HepG2 (cell line): ENCODE results near the gene SPACA4. TPM values are rescaled to one million over a fixed set of nuclear protein-coding genes. Genes with fewer than 3 reads are reported as not detected.

Experiments used
- ARID2 ChIP-seq: sonication (generic); formaldehyde crosslinking; IDR thresholded peaks from 2 replicates; pipeline ENCODE4 v1.8.1; 2022; ENCODE audit warnings: mild to moderate bottlenecking, missing genetic modification reagents, borderline replicate concordance
- ERF ChIP-seq: IDR thresholded peaks from 2 replicates; pipeline ENCODE4 v1.6.1; 2018; ENCODE audit warnings: missing biosample characterization, missing genetic modification reagents
- KAT8 ChIP-seq: IDR thresholded peaks from 2 replicates; pipeline ENCODE4 v1.6.1; 2016; ENCODE audit warnings: missing genetic modification reagents, missing compliant biosample characterization
- KDM5A ChIP-seq: fragments of 200-600 bp; sonication (generic); IDR thresholded peaks from 2 replicates; pipeline ENCODE4 v1.7.0; 2018; ENCODE audit warnings: antibody characterized with exemption, mild to moderate bottlenecking, low read length, borderline replicate concordance
- ZNF143 ChIP-seq: sonication (generic); formaldehyde crosslinking; IDR thresholded peaks from 2 replicates; pipeline ENCODE4 v1.4.0; 2020; ENCODE audit warnings: missing genetic modification reagents
- ZNF205 ChIP-seq: IDR thresholded peaks from 2 replicates; pipeline ENCODE4 v1.6.1; 2018; ENCODE audit warnings: missing biosample characterization, missing genetic modification reagents
- ZNF326 ChIP-seq: sonication (generic); formaldehyde crosslinking; IDR thresholded peaks from 2 replicates; pipeline ENCODE4 v1.4.0; 2020; ENCODE audit warnings: missing genetic modification reagents, borderline replicate concordance
- ZNF343 ChIP-seq: sonication (generic); formaldehyde crosslinking; IDR thresholded peaks from 2 replicates; pipeline ENCODE4 v1.4.0; 2020; ENCODE audit warnings: mild to moderate bottlenecking, missing genetic modification reagents
- ZNF367 ChIP-seq: sonication (generic); formaldehyde crosslinking; IDR thresholded peaks from 2 replicates; pipeline ENCODE4 v1.4.0; 2020; ENCODE audit warnings: missing genetic modification reagents, borderline replicate concordance
- ZNF766 ChIP-seq: sonication (generic); formaldehyde crosslinking; IDR thresholded peaks from 2 replicates; pipeline ENCODE4 v1.5.0; 2020; ENCODE audit warnings: missing genetic modification reagents, borderline replicate concordance
- polyA plus RNA-seq, 8 experiments: library from polyadenylated mRNA; depleted of rRNA in 3 of 8; stranded (reverse) in 7 of 8; unstranded in 1 of 8; fragments of >200 nt; fragmentation: Illumina TruSeq in 4 of 8; extraction: Trizol in 4 of 8; gene quantifications; 2 replicates each; pipeline versions ENCODE4 v1.2.1 to v1.2.3, GENCODE V29; 2011 to 2016; ENCODE audit warnings: low read depth in 4 of 8, missing spikeins in 1 of 8, mixed read lengths in 1 of 8; ENCODE audit not compliant: insufficient read depth in 1 of 8
- total RNA-seq, 5 experiments: library from RNA; depleted of rRNA; stranded (reverse); fragments of >200 nt; fragmentation: Illumina TruSeq; extraction: Trizol; gene quantifications; 2 replicates each; pipeline ENCODE4 v1.2.3, GENCODE V29; 2016; ENCODE audit warnings: low read depth in 1 of 5
- TF ChIP-seq, protein P1 (sequence below): sonication (generic); formaldehyde crosslinking; IDR thresholded peaks from 2 replicates; pipeline ENCODE4 v1.5.1; 2020; ENCODE audit warnings: mild to moderate bottlenecking, moderate library complexity, missing genetic modification reagents
- TF ChIP-seq, protein P2 (sequence below): sonication (generic); formaldehyde crosslinking; IDR thresholded peaks from 2 replicates; pipeline ENCODE4 v1.8.0; 2022; ENCODE audit warnings: mild to moderate bottlenecking, missing genetic modification reagents; ENCODE audit not compliant: insufficient replicate concordance
- TF ChIP-seq, protein P3 (sequence below): IDR thresholded peaks from 2 replicates; pipeline ENCODE4 v1.6.1; 2012; ENCODE audit warnings: low read length, improper control_type of control experiment
- TF ChIP-seq, protein P4 (sequence below): sonication (generic); formaldehyde crosslinking; IDR thresholded peaks from 2 replicates; pipeline ENCODE4 v1.4.0; 2020; ENCODE audit warnings: missing genetic modification reagents
- TF ChIP-seq, protein P5 (sequence below): sonication (generic); formaldehyde crosslinking; IDR thresholded peaks from 2 replicates; pipeline ENCODE4 v1.5.1; 2020; ENCODE audit warnings: missing genetic modification reagents, mild to moderate bottlenecking, borderline replicate concordance
- TF ChIP-seq, protein P6 (sequence below): sonication (generic); formaldehyde crosslinking; conservative IDR thresholded peaks from 2 replicates; pipeline ENCODE4 v1.4.0; 2020; ENCODE audit warnings: mild to moderate bottlenecking, missing genetic modification reagents, moderate library complexity

SPACA4 gene
- total and polyA plus RNA-seq, 2 of the 13 experiments (the other 11 are each of a cell fraction or from before 2014, with no cell fraction given), result not detected

DNA sequence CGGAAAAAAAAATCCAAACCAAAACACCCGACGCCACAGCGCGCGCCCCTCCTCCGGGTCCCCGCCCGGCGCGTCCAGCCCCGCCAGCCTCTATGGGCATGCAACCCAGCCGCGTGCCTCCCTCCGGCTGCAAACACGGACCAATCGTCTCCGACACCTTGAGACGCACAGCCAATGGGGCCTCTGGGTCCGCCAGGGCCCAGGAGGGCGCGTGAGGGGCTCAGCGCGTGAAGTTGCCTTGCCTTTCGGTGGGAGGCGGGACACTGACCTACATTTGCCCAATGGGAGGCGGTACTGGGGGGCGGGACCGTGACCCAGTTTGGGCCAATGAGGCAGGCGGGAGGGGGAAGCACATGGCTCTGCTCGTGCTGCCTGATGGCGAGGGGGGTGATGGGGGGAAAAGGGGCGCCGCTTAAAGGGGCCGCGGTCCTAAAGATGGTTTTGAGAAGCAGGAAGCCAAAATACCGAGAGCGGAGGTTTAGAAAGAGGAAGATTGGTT, 31.0 kb downstream of the SPACA4 start (continued):
- TF ChIP-seq, protein P1, sequence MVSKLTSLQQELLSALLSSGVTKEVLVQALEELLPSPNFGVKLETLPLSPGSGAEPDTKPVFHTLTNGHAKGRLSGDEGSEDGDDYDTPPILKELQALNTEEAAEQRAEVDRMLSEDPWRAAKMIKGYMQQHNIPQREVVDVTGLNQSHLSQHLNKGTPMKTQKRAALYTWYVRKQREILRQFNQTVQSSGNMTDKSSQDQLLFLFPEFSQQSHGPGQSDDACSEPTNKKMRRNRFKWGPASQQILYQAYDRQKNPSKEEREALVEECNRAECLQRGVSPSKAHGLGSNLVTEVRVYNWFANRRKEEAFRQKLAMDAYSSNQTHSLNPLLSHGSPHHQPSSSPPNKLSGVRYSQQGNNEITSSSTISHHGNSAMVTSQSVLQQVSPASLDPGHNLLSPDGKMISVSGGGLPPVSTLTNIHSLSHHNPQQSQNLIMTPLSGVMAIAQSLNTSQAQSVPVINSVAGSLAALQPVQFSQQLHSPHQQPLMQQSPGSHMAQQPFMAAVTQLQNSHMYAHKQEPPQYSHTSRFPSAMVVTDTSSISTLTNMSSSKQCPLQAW (CRISPR knock-in tag), result peak; percentile 92
- TF ChIP-seq ERF (CRISPR knock-in tag) (peak; percentile 83), ARID2 (CRISPR knock-in tag) (no peak), ZNF326 (CRISPR knock-in tag) (no peak), ZNF766 (CRISPR knock-in tag) (no peak), KAT8 (CRISPR knock-in tag) (no peak; the same call in 1 of the 2 replicates), ZNF343 (CRISPR knock-in tag) (peak; percentile 90; the same call in 1 of the 2 replicates), ZNF205 (CRISPR knock-in tag) (0 out of 2 replicates have a peak, but pooled peaks have one; percentile 42), ZNF367 (CRISPR knock-in tag) (no peak), ZNF143 (no peak), KDM5A (no peak)
- TF ChIP-seq, protein P2, sequence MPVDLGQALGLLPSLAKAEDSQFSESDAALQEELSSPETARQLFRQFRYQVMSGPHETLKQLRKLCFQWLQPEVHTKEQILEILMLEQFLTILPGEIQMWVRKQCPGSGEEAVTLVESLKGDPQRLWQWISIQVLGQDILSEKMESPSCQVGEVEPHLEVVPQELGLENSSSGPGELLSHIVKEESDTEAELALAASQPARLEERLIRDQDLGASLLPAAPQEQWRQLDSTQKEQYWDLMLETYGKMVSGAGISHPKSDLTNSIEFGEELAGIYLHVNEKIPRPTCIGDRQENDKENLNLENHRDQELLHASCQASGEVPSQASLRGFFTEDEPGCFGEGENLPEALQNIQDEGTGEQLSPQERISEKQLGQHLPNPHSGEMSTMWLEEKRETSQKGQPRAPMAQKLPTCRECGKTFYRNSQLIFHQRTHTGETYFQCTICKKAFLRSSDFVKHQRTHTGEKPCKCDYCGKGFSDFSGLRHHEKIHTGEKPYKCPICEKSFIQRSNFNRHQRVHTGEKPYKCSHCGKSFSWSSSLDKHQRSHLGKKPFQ (CRISPR knock-in tag), result peak; percentile 43
- TF ChIP-seq, protein P3, sequence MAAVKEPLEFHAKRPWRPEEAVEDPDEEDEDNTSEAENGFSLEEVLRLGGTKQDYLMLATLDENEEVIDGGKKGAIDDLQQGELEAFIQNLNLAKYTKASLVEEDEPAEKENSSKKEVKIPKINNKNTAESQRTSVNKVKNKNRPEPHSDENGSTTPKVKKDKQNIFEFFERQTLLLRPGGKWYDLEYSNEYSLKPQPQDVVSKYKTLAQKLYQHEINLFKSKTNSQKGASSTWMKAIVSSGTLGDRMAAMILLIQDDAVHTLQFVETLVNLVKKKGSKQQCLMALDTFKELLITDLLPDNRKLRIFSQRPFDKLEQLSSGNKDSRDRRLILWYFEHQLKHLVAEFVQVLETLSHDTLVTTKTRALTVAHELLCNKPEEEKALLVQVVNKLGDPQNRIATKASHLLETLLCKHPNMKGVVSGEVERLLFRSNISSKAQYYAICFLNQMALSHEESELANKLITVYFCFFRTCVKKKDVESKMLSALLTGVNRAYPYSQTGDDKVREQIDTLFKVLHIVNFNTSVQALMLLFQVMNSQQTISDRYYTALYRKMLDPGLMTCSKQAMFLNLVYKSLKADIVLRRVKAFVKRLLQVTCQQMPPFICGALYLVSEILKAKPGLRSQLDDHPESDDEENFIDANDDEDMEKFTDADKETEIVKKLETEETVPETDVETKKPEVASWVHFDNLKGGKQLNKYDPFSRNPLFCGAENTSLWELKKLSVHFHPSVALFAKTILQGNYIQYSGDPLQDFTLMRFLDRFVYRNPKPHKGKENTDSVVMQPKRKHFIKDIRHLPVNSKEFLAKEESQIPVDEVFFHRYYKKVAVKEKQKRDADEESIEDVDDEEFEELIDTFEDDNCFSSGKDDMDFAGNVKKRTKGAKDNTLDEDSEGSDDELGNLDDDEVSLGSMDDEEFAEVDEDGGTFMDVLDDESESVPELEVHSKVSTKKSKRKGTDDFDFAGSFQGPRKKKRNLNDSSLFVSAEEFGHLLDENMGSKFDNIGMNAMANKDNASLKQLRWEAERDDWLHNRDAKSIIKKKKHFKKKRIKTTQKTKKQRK, result no peak
- TF ChIP-seq, protein P4, sequence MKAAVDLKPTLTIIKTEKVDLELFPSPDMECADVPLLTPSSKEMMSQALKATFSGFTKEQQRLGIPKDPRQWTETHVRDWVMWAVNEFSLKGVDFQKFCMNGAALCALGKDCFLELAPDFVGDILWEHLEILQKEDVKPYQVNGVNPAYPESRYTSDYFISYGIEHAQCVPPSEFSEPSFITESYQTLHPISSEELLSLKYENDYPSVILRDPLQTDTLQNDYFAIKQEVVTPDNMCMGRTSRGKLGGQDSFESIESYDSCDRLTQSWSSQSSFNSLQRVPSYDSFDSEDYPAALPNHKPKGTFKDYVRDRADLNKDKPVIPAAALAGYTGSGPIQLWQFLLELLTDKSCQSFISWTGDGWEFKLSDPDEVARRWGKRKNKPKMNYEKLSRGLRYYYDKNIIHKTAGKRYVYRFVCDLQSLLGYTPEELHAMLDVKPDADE (CRISPR knock-in tag), result no peak
- TF ChIP-seq, protein P5, sequence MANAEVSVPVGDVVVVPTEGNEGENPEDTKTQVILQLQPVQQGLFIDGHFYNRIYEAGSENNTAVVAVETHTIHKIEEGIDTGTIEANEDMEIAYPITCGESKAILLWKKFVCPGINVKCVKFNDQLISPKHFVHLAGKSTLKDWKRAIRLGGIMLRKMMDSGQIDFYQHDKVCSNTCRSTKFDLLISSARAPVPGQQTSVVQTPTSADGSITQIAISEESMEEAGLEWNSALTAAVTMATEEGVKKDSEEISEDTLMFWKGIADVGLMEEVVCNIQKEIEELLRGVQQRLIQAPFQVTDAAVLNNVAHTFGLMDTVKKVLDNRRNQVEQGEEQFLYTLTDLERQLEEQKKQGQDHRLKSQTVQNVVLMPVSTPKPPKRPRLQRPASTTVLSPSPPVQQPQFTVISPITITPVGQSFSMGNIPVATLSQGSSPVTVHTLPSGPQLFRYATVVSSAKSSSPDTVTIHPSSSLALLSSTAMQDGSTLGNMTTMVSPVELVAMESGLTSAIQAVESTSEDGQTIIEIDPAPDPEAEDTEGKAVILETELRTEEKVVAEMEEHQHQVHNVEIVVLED (CRISPR knock-in tag), result peak; percentile 80
- TF ChIP-seq, protein P6, sequence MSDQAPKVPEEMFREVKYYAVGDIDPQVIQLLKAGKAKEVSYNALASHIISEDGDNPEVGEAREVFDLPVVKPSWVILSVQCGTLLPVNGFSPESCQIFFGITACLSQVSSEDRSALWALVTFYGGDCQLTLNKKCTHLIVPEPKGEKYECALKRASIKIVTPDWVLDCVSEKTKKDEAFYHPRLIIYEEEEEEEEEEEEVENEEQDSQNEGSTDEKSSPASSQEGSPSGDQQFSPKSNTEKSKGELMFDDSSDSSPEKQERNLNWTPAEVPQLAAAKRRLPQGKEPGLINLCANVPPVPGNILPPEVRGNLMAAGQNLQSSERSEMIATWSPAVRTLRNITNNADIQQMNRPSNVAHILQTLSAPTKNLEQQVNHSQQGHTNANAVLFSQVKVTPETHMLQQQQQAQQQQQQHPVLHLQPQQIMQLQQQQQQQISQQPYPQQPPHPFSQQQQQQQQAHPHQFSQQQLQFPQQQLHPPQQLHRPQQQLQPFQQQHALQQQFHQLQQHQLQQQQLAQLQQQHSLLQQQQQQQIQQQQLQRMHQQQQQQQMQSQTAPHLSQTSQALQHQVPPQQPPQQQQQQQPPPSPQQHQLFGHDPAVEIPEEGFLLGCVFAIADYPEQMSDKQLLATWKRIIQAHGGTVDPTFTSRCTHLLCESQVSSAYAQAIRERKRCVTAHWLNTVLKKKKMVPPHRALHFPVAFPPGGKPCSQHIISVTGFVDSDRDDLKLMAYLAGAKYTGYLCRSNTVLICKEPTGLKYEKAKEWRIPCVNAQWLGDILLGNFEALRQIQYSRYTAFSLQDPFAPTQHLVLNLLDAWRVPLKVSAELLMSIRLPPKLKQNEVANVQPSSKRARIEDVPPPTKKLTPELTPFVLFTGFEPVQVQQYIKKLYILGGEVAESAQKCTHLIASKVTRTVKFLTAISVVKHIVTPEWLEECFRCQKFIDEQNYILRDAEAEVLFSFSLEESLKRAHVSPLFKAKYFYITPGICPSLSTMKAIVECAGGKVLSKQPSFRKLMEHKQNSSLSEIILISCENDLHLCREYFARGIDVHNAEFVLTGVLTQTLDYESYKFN (CRISPR knock-in tag), result peak; percentile 68
